K562 (cell line): ENCODE measurements around the gene HTR3E. TPM values are rescaled to one million over a fixed set of nuclear protein-coding genes. Genes with fewer than 3 reads are reported as not detected.

Source experiments
- BRF1 ChIP-seq: IDR thresholded peaks from 3 replicates; pipeline ENCODE4 v1.6.1; 2011; ENCODE audit warnings: borderline replicate concordance, mild to moderate bottlenecking; ENCODE audit not compliant: insufficient read length; ENCODE audit errors: extremely low read depth
- FOXM1 ChIP-seq, 2 experiments: fragments of 450-650 bp in 1 of 2; sonication (generic) in 1 of 2; formaldehyde crosslinking in 1 of 2; IDR thresholded peaks; 2 replicates each; pipeline versions ENCODE4 v1.6.1 to v1.9.0; 2017 to 2022; ENCODE audit warnings: low read depth in 2 of 2, mild to moderate bottlenecking in 2 of 2, missing genetic modification reagents in 1 of 2, moderate library complexity in 1 of 2
- HDAC2 ChIP-seq: fragments of 450-650 bp; IDR thresholded peaks from 2 replicates; pipeline ENCODE4 v1.6.1; 2016; ENCODE audit warnings: mild to moderate bottlenecking
- JUN ChIP-seq, 2 experiments: sonication (generic) in 1 of 2; formaldehyde crosslinking in 1 of 2; IDR thresholded peaks; 2 replicates each; pipeline versions ENCODE4 v1.6.1 to v1.8.0; 2012 to 2022; ENCODE audit warnings: borderline replicate concordance in 2 of 2, mild to moderate bottlenecking in 2 of 2, improper control_type of control experiment in 1 of 2, low read depth in 1 of 2, low read length in 1 of 2, missing genetic modification reagents in 1 of 2
- MXI1 ChIP-seq: IDR thresholded peaks from 2 replicates; pipeline ENCODE4 v1.6.1; 2011; ENCODE audit warnings: low read depth, mild to moderate bottlenecking, improper control_type of control experiment, low read length
- NR2C1 ChIP-seq, 2 experiments: fragments of 450-650 bp; IDR thresholded peaks; 2 replicates each; pipeline ENCODE4 v1.6.1; 2017; ENCODE audit warnings: mild to moderate bottlenecking in 2 of 2, antibody characterized with exemption in 1 of 2, inconsistent platforms in 1 of 2, missing compliant biosample characterization in 1 of 2, missing genetic modification characterization in 1 of 2
- SMARCA4 ChIP-seq: fragments of 450-650 bp; IDR thresholded peaks from 2 replicates; pipeline ENCODE4 v1.6.1; 2016
- SP1 ChIP-seq: sonication (generic); formaldehyde crosslinking; IDR thresholded peaks from 2 replicates; pipeline ENCODE4 v1.8.1; 2022; ENCODE audit warnings: mild to moderate bottlenecking, missing genetic modification reagents
- SRSF7 ChIP-seq: fragments of 200-400 bp; formaldehyde crosslinking; optimal IDR thresholded peaks from 2 replicates; pipeline ENCODE3; 2017; ENCODE audit warnings: mild to moderate bottlenecking, low read depth, low read length
- TARDBP ChIP-seq: fragments of 450-650 bp; IDR thresholded peaks from 2 replicates; pipeline ENCODE4 v1.6.1; 2016
- TSC22D4 ChIP-seq: fragments of 450-650 bp; IDR thresholded peaks from 2 replicates; pipeline ENCODE4 v1.6.1; 2016; ENCODE audit warnings: missing genetic modification characterization, missing biosample characterization, control low read depth
- XRCC4 ChIP-seq: IDR thresholded peaks from one replicate; pipeline ENCODE4 v1.6.1; 2011; ENCODE audit not compliant: insufficient read depth, insufficient read length; ENCODE audit errors: extremely low read depth
- ZNF347 ChIP-seq: fragments of 450-650 bp; formaldehyde crosslinking; IDR thresholded peaks from 2 replicates; pipeline ENCODE4 v1.4.0; 2020; ENCODE audit warnings: low read depth, mild to moderate bottlenecking, moderate library complexity
- ZNF384 ChIP-seq: IDR thresholded peaks from 2 replicates; pipeline ENCODE4 v1.6.1; 2012; ENCODE audit warnings: low read depth, low read length, improper control_type of control experiment
- polyA plus RNA-seq, 8 experiments: library from polyadenylated mRNA; depleted of rRNA in 4 of 8; stranded (reverse) in 5 of 8; unstranded in 3 of 8; fragments of >200 nt; fragmentation: Nextera tagmentation in 2 of 8; fragmentation: Illumina TruSeq in 1 of 8; extraction: Ambion mirVana in 2 of 8; extraction: Trizol in 1 of 8; gene quantifications; 2 replicates each; pipeline versions ENCODE4 v1.2.1 to v1.2.3, GENCODE V29; 2011 to 2014; ENCODE audit warnings: inconsistent platforms in 1 of 8, missing spikeins in 1 of 8
- total RNA-seq, 7 experiments: library from RNA; depleted of rRNA in 6 of 7; stranded (reverse); fragments of >200 nt in 6 of 7; fragmentation: Illumina TruSeq in 2 of 7; extraction: Trizol in 2 of 7; gene quantifications; 2 replicates each; pipeline versions ENCODE4 v1.2.1 to v1.2.3, GENCODE V29; 2011 to 2021; ENCODE audit warnings: low replicate concordance in 1 of 7
- TF ChIP-seq, protein P1 (sequence below): fragments of 250-450 bp; sonication (Bioruptor Pico); IDR thresholded peaks from 2 replicates; pipeline ENCODE4 v1.8.0; 2022; ENCODE audit warnings: moderate library complexity, mild to moderate bottlenecking, inconsistent platforms
- TF ChIP-seq, protein P2 (sequence below): fragments of 450-650 bp; IDR thresholded peaks from 2 replicates; pipeline ENCODE4 v1.6.1; 2017; ENCODE audit warnings: antibody characterized with exemption, mild to moderate bottlenecking
- TF ChIP-seq, protein P3 (sequence below): sonication (generic); formaldehyde crosslinking; IDR thresholded peaks from 2 replicates; pipeline ENCODE4 v1.8.1; 2023; ENCODE audit warnings: missing genetic modification reagents, mild to moderate bottlenecking, borderline replicate concordance

The HTR3E gene
- total and polyA plus RNA-seq, 9 of the 15 experiments (the other 6 are each of a cell fraction or from before 2014, with no cell fraction given): not detected

DNA sequence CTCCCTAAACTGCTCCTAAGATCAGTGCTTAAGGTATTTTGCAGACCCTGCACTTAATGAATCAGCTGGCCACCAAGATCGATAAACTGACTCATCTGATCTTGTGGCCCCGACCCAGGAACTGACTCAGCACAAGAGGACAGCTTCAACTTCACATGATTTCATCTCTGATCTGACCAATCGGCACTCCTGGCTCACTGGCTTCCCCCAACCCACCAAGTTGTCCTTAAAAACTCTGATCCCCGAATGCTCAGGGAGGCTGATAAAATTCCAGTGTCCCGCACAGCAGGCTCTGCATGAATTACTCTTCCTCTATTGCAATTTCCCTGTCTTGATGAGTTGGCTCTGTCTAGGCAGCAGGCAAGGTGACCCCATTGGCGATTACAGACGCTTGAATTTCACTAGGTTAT lies 13.5 kb downstream of the HTR3E start (continued):
- TF ChIP-seq SRSF7: no peak
- TF ChIP-seq MXI1: no peak
- no peak for TF ChIP-seq ZNF347 (CRISPR knock-in tag)
- peak; percentile 66; the same call in 1 of the 2 replicates for TF ChIP-seq FOXM1 (IDR thresholded peaks at IDR 0.05; ENCODE audit: low read depth)
- no peak for TF ChIP-seq FOXM1 (CRISPR knock-in tag; IDR thresholded peaks at IDR 0.05; ENCODE audit: low read depth)
- TF ChIP-seq XRCC4: no peak
- 0 out of 2 replicates have a peak, but pooled peaks have one; percentile 17 for TF ChIP-seq HDAC2
- TF ChIP-seq SMARCA4: peak; percentile 88
- TF ChIP-seq BRF1: no peak
- TF ChIP-seq NR2C1 (IDR thresholded peaks at IDR 0.05): no peak
- peak; percentile 28; the same call in 1 of the 2 replicates for TF ChIP-seq NR2C1 (tag; IDR thresholded peaks at IDR 0.05)
- TF ChIP-seq TARDBP: 0 out of 2 replicates have a peak, but pooled peaks have one; percentile 22
- no peak for TF ChIP-seq SP1
- no peak for TF ChIP-seq ZNF384
- TF ChIP-seq, protein P1, sequence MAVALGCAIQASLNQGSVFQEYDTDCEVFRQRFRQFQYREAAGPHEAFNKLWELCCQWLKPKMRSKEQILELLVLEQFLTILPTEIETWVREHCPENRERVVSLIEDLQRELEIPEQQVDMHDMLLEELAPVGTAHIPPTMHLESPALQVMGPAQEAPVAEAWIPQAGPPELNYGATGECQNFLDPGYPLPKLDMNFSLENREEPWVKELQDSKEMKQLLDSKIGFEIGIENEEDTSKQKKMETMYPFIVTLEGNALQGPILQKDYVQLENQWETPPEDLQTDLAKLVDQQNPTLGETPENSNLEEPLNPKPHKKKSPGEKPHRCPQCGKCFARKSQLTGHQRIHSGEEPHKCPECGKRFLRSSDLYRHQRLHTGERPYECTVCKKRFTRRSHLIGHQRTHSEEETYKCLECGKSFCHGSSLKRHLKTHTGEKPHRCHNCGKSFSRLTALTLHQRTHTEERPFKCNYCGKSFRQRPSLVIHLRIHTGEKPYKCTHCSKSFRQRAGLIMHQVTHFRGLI: no peak
- TF ChIP-seq, protein P2, sequence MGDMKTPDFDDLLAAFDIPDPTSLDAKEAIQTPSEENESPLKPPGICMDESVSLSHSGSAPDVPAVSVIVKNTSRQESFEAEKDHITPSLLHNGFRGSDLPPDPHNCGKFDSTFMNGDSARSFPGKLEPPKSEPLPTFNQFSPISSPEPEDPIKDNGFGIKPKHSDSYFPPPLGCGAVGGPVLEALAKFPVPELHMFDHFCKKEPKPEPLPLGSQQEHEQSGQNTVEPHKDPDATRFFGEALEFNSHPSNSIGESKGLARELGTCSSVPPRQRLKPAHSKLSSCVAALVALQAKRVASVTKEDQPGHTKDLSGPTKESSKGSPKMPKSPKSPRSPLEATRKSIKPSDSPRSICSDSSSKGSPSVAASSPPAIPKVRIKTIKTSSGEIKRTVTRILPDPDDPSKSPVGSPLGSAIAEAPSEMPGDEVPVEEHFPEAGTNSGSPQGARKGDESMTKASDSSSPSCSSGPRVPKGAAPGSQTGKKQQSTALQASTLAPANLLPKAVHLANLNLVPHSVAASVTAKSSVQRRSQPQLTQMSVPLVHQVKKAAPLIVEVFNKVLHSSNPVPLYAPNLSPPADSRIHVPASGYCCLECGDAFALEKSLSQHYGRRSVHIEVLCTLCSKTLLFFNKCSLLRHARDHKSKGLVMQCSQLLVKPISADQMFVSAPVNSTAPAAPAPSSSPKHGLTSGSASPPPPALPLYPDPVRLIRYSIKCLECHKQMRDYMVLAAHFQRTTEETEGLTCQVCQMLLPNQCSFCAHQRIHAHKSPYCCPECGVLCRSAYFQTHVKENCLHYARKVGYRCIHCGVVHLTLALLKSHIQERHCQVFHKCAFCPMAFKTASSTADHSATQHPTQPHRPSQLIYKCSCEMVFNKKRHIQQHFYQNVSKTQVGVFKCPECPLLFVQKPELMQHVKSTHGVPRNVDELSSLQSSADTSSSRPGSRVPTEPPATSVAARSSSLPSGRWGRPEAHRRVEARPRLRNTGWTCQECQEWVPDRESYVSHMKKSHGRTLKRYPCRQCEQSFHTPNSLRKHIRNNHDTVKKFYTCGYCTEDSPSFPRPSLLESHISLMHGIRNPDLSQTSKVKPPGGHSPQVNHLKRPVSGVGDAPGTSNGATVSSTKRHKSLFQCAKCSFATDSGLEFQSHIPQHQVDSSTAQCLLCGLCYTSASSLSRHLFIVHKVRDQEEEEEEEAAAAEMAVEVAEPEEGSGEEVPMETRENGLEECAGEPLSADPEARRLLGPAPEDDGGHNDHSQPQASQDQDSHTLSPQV: no peak
- peak; percentile 69; the same call in 1 of the 2 replicates for TF ChIP-seq JUN (IDR thresholded peaks at IDR 0.05; ENCODE audit: borderline replicate concordance, low read depth, low read length)
- TF ChIP-seq JUN (CRISPR knock-in tag; IDR thresholded peaks at IDR 0.05; ENCODE audit: borderline replicate concordance): no peak
- TF ChIP-seq, protein P3, sequence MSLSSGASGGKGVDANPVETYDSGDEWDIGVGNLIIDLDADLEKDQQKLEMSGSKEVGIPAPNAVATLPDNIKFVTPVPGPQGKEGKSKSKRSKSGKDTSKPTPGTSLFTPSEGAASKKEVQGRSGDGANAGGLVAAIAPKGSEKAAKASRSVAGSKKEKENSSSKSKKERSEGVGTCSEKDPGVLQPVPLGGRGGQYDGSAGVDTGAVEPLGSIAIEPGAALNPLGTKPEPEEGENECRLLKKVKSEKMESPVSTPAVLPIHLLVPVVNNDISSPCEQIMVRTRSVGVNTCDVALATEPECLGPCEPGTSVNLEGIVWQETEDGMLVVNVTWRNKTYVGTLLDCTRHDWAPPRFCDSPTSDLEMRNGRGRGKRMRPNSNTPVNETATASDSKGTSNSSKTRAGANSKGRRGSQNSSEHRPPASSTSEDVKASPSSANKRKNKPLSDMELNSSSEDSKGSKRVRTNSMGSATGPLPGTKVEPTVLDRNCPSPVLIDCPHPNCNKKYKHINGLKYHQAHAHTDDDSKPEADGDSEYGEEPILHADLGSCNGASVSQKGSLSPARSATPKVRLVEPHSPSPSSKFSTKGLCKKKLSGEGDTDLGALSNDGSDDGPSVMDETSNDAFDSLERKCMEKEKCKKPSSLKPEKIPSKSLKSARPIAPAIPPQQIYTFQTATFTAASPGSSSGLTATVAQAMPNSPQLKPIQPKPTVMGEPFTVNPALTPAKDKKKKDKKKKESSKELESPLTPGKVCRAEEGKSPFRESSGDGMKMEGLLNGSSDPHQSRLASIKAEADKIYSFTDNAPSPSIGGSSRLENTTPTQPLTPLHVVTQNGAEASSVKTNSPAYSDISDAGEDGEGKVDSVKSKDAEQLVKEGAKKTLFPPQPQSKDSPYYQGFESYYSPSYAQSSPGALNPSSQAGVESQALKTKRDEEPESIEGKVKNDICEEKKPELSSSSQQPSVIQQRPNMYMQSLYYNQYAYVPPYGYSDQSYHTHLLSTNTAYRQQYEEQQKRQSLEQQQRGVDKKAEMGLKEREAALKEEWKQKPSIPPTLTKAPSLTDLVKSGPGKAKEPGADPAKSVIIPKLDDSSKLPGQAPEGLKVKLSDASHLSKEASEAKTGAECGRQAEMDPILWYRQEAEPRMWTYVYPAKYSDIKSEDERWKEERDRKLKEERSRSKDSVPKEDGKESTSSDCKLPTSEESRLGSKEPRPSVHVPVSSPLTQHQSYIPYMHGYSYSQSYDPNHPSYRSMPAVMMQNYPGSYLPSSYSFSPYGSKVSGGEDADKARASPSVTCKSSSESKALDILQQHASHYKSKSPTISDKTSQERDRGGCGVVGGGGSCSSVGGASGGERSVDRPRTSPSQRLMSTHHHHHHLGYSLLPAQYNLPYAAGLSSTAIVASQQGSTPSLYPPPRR: no peak
- no peak for TF ChIP-seq TSC22D4 (tag)
